ENCODE data around the gene TMEM141.

The TMEM141 gene

GRCh38 chr9:136823136-136824046 lies 32.2 kb downstream of the TMEM141 start:
- no peak for TF ChIP-seq CTCF (IDR thresholded peaks at IDR 0.05)

DNA sequence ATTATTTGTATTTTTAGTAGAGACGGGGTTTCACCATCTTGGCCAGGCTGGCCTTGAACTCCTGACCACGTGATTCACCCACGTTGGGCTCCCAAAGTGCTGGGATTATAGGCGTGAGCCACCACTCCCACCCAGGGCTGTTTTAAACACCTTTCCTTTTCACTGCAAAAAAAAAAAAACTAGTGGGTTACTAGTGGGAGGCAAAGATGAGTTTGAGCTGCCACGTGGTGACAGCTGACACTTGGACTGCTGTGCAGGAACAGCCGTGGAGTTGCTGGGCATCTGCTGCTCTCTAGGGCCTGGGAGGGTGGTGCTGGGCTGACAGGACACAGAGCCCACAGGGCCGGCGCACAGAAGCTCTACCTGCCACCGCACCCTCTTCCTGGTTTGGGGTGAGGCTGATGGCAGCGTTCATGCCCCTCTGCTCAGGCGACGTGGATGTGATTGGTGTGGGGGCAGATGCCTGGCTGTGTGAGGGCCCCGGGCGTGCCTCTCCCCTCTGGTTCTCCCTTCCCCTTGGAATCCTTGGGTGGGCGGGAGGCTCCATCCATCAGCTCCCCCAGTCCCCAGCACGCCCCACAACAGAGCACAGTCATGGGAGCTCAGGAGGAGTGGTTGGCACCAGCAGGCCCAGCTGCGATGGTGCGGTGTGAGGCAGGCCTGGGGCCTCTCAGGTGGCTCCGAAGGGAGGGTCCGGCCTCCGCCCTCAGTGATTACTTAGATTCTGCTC lies 33.5 kb downstream of the TMEM141 start:
- TF ChIP-seq CTCF (IDR thresholded peaks at IDR 0.05), result no peak

DNA sequence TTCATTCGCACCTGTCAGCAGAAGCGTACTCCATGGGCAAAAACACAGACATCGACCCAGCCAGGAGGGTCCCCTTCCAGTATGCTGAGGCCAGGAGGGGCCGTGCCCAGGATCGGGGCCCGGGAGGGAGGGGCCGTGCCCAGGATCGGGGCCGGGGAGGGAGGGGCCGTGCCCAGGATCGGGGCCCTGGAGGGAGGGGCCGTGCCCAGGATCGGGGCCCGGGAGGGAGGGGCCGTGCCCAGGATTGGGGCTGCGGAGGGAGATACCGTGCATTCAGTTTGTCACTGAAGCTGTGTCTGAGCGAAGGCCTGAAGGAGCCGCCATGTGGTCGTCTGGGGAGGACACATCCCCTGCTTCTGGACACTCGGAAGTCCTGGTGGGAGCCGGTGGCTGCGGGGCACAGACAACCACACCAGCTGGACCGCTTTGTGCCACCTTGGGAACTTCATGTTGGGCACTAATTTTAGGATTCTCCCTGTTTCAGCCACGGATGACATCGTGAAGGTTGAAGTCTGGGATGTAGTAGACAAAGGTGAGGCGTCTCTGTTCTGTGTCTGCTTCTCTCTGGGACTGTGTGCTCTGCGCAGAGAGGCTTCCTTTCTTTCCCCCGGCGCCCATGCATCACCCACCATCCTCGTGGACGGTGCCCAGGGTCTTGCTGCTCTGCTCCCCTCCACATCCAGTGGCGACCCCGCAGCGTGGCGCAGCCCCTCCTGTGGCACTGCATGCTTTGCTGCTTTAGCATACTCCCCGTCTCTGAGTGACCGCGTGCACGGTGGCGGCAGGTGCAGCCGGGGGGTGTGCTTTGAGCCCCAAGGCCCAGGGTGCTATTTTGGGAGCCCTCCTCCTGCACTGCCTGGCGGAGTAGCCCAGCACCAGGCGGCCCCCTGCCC lies 34.4 kb downstream of the TMEM141 start:
- TF ChIP-seq CTCF (IDR thresholded peaks at IDR 0.05), result no peak

DNA sequence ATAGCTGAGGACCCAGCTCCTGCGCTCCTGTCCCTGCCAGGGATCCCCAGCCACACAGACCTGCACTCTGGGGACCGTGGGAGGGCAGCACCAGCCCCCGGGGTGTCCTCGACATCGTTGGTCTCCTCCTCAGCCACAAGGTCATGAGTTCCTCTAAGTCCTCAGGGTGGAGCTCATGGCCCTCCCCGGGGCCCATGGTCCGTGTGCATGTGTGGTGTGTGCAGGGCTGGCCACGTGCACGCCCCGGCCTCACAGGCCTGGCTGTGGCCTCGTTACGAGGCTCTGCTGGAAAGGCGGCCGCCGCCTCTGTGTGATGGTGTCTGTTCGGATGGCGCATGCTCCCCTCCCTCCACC lies 35.0 kb downstream of the TMEM141 start:
- TF ChIP-seq CTCF (IDR thresholded peaks at IDR 0.05), result no peak

DNA sequence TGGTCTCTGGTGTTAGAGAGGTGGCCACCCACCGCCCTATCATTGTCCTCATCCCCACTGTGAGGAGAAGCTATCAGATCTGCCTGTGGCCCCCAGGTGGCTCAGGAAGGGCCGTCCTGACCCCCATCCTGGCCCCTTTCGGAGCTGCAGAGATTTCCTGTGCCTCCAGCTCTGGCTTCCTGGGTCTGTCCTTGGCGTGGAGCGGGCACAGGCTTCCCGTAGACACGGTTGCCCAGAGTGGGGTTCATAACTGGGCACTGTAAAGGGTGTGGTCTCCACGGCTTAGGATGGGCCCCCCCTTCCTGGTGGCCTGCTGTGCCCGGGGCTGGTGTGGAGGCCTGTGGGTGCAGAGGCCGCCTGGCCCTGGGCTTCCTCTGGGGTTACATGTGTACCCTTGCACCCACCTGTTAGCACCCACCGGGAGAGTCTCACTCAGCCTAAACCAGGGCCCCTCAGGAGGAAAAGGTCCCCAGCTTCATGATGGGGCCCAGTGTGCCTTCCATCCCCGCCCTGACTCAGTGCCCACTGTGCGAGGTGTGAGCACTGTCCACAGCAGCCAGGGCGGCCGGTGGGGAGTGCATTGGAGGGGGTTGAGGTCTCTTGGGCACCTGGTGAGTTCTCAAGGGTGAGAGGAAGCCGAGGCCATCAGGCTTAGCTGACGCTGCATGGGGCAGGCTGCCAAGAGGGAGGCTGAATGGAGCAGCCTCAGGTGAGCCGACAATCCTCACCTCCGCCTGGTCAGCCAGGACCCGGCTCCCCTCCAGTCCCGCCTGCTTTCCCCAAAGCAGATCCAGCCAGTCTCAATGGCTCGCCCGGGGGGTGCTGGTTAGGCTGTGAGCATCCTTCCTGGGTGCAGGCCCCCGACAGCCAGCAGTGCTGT lies 35.8 kb downstream of the TMEM141 start:
- no peak for TF ChIP-seq CTCF (IDR thresholded peaks at IDR 0.05)

DNA sequence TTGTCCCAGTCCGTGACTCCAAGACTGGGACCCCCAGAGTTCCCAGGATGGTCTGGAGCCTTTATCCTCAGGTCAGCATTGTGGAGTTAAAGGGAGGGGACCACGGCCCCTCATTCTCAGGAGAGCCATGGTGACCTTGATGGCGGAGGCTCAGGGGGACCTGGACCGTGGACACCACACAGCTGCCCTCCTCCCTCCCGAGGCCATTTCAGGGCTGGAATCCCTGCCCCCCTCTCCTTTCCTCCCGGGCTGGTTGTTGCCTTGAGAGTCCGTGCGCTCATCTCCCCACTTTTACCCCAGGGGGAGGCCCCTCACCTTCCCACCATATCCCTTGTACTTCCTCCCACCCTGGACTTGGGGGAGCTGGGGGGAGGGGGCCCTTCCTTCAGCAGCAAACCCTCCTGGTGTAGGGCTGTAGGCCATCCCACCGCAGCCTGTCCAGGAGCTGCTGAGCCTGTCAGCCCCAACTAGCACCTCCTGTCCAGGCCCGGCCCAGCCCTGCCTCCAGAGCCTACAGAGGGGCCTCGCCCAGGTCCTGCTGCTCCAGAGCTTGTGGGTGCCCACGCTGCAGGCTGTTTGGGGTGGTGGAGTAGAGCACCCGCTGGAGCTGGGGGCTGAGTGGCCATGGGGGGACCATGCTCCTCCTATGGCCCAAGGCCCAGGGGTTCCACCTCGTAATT lies 36.8 kb downstream of the TMEM141 start:
- TF ChIP-seq CTCF (IDR thresholded peaks at IDR 0.05), result no peak
